OCI-LY3 (cell line): ENCODE measurements around the gene FAM181A.

Source experiments
- H2AFZ ChIP-seq: fragments of 200-600, 300-600 bp; shearing (Covaris generic); 2 replicates; pipeline ENCODE4 v1.6.0; 2014; ENCODE audit warnings: antibody characterized with exemption, low read depth, low read length
- H3K27ac ChIP-seq: fragments of 200-600, 300-600 bp; sonication (generic); 2 replicates; pipeline ENCODE4 v1.5.1; 2014; ENCODE audit warnings: mild to moderate bottlenecking, low read length, moderate library complexity, mixed read lengths
- H3K27me3 ChIP-seq: fragments of 200-600, 300-600 bp; sonication (generic); 2 replicates; pipeline ENCODE4 v1.6.1; 2014; ENCODE audit warnings: low read depth, low read length, mixed read lengths
- H3K36me3 ChIP-seq: fragments of 200-600, 300-600 bp; sonication (generic); replicated peaks from 2 replicates; pipeline ENCODE3; 2014; ENCODE audit warnings: low read depth, low read length, mixed read lengths
- H3K4me1 ChIP-seq: fragments of 300-600, 200-600 bp; sonication (generic); 2 replicates; pipeline ENCODE4 v1.6.1; 2014; ENCODE audit warnings: low read length, mixed read lengths
- H3K4me2 ChIP-seq: fragments of 200-600, 300-600 bp; sonication (generic); 2 replicates; pipeline ENCODE4 v1.6.1; 2014; ENCODE audit warnings: low read length, mixed read lengths
- H3K4me3 ChIP-seq: fragments of 300-600, 200-600 bp; sonication (generic); 2 replicates; pipeline ENCODE4 v1.5.1; 2014; ENCODE audit warnings: antibody characterized with exemption, mild to moderate bottlenecking, low read length, moderate library complexity
- H3K79me2 ChIP-seq: fragments of 300-600, 200-600 bp; shearing (Covaris generic); 2 replicates; pipeline ENCODE4 v1.6.1; 2014; ENCODE audit warnings: mild to moderate bottlenecking, low read length, mixed read lengths
- H3K9ac ChIP-seq: fragments of 300-600, 200-600 bp; shearing (Covaris generic); 2 replicates; pipeline ENCODE4 v1.6.0; 2014; ENCODE audit warnings: mild to moderate bottlenecking, low read length, moderate library complexity
- H3K9me3 ChIP-seq: fragments of 200-600, 300-600 bp; shearing (Covaris generic); 2 replicates; pipeline ENCODE4 v1.6.1; 2014; ENCODE audit warnings: low read length, mixed read lengths; ENCODE audit not compliant: insufficient read depth
- H4K20me1 ChIP-seq: fragments of 200-600, 300-600 bp; sonication (generic); 2 replicates; pipeline ENCODE4 v1.6.1; 2016; ENCODE audit warnings: low read length, mixed read lengths; ENCODE audit not compliant: insufficient read depth
- EZH2phosphoT487 ChIP-seq: fragments of 200-600 bp; shearing (Covaris generic); IDR thresholded peaks from 2 replicates; pipeline ENCODE4 v1.6.1; 2018; ENCODE audit warnings: antibody characterized with exemption, mixed run types, low read depth
- TF ChIP-seq, protein P1 (sequence below): fragments of 200-600, 300-600 bp; sonication (generic); IDR thresholded peaks from 2 replicates; pipeline ENCODE4 v1.5.1; 2014; ENCODE audit warnings: antibody characterized with exemption, low read length, low read depth

The FAM181A gene

DNA sequence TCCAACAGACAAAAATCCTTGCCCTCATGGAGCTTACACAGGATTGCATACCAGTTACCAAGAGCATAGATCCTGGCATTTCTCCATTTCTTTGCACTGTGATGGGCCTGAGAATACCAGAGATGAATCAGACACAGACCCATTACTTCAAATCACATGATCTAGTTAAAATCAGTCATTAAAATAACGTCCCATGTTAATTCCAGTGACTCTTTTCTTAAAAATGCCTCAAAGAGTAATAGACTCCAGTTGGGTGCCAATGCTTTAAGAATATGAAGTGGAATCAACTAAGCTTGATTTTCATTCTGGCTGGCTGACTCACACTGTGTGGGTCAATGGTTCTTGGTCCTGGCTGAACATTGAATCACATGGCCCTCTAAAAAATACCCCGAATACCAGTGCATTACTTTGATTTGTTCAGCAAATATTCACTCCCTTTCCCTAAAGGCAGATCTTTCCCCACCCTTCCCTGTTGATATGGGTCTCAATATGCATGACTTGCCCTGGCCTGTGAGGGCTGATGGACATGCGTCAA lies 38.2 kb downstream of the FAM181A start:
- H3K9ac ChIP-seq: no peak overlapping the region
- no peak overlapping the region for H3K4me2 ChIP-seq
- H2AFZ ChIP-seq: no peak overlapping the region

DNA sequence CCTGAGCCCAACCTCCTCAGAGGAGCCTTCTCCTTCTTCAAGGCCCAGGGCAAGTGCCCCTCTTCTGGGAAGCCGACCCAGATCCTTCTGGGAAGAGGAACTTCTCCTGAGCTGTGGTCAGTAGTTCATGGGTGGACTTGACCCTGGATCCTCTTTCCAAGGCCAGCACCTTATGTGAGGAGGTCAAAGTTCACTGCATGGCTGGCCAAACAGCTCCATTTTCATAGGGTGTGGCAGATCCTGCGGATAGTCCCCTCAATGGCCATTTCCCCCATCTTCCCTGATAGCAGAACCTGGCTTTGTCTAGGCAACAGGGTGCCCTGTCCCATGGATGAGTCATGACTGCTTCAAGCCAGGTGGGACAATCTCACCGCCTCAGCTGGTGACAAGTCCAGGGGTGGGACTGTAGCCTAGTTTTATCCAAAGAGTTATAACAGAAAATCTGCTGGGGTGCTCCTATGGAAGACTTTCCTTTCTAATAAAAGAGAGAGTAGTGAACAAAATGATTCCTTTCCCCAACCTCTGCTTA lies 38.9 kb downstream of the FAM181A start:
- Histone ChIP-seq H3K9me3 (no peaks in the 10 kb centered on the region), H2AFZ (no peak overlapping the region), H3K9ac (no peak overlapping the region), H3K27me3 (peaks cover 28% of the 10 kb centered on the region), H3K27ac (peak overlapping the region; percentile 88; the same call in 1 of the 2 replicates), H3K4me2 (no peak overlapping the region), H4K20me1 (no peaks in the 10 kb centered on the region), H3K36me3 (no peaks in the 10 kb centered on the region), H3K4me3 (no peak overlapping the region), H3K4me1 (peaks cover 96% of the 10 kb centered on the region), H3K79me2 (no peaks in the 10 kb centered on the region)
- TF ChIP-seq, protein P1, sequence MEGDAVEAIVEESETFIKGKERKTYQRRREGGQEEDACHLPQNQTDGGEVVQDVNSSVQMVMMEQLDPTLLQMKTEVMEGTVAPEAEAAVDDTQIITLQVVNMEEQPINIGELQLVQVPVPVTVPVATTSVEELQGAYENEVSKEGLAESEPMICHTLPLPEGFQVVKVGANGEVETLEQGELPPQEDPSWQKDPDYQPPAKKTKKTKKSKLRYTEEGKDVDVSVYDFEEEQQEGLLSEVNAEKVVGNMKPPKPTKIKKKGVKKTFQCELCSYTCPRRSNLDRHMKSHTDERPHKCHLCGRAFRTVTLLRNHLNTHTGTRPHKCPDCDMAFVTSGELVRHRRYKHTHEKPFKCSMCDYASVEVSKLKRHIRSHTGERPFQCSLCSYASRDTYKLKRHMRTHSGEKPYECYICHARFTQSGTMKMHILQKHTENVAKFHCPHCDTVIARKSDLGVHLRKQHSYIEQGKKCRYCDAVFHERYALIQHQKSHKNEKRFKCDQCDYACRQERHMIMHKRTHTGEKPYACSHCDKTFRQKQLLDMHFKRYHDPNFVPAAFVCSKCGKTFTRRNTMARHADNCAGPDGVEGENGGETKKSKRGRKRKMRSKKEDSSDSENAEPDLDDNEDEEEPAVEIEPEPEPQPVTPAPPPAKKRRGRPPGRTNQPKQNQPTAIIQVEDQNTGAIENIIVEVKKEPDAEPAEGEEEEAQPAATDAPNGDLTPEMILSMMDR: no peak

More for the DNA sequence above, 38.2 kb downstream of the FAM181A start:
- peaks cover 96% of the 10 kb centered on the region for H3K4me1 ChIP-seq
- H3K36me3 ChIP-seq: no peaks in the 10 kb centered on the region
- H4K20me1 ChIP-seq: no peaks in the 10 kb centered on the region
- TF ChIP-seq, protein P1: no peak
- TF ChIP-seq EZH2phosphoT487: no peak
- H3K4me3 ChIP-seq: no peak overlapping the region
- H3K27ac ChIP-seq: no peak overlapping the region; the same call in 1 of the 2 replicates
- H3K27me3 ChIP-seq: peaks cover 28% of the 10 kb centered on the region
- H3K79me2 ChIP-seq: no peaks in the 10 kb centered on the region
- no peaks in the 10 kb centered on the region for H3K9me3 ChIP-seq

DNA sequence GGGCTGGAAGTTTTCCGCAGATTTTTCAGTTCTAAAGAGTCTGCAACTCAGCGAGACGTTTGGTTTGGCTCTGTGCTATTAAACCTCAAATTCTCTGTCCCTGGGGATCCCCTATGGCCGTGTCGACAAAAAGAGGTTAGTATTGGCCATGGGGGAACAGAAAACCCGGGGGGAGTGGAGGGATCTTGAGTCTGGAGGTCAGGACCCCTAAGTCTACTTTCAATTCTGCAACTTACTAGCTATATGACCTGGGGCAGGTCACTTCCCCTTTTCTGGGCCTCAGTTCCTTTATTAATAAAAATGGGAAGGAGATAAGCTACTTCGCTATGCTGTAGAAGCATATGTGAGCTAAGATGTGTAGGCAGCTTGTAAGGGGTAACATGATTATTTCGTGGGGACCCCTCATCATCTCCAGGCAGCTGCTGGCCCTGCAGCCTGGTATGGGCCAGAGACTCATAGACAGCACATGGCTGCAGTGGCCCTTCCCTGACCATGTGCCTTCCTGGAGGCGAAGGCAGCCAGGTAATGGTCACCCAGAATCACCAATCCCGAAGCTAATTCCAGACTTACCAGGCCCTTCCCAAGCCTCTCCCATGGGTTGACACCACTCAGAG lies 40.6 kb downstream of the FAM181A start:
- peak overlapping the region; percentile 77 for H3K9ac ChIP-seq
- H3K27ac ChIP-seq: peak overlapping the region; percentile 88
- H3K4me1 ChIP-seq: peaks cover 95% of the 10 kb centered on the region
- TF ChIP-seq EZH2phosphoT487: peak; percentile 95
- TF ChIP-seq, protein P1: no peak
- peak overlapping the region; percentile 81 for H3K4me2 ChIP-seq
- no peaks in the 10 kb centered on the region for H4K20me1 ChIP-seq
- H3K36me3 ChIP-seq: no peaks in the 10 kb centered on the region
- no peak overlapping the region for H2AFZ ChIP-seq
- H3K4me3 ChIP-seq: peak overlapping the region; percentile 54
- H3K79me2 ChIP-seq: no peaks in the 10 kb centered on the region
- H3K9me3 ChIP-seq: no peaks in the 10 kb centered on the region
- peaks cover 28% of the 10 kb centered on the region for H3K27me3 ChIP-seq

DNA sequence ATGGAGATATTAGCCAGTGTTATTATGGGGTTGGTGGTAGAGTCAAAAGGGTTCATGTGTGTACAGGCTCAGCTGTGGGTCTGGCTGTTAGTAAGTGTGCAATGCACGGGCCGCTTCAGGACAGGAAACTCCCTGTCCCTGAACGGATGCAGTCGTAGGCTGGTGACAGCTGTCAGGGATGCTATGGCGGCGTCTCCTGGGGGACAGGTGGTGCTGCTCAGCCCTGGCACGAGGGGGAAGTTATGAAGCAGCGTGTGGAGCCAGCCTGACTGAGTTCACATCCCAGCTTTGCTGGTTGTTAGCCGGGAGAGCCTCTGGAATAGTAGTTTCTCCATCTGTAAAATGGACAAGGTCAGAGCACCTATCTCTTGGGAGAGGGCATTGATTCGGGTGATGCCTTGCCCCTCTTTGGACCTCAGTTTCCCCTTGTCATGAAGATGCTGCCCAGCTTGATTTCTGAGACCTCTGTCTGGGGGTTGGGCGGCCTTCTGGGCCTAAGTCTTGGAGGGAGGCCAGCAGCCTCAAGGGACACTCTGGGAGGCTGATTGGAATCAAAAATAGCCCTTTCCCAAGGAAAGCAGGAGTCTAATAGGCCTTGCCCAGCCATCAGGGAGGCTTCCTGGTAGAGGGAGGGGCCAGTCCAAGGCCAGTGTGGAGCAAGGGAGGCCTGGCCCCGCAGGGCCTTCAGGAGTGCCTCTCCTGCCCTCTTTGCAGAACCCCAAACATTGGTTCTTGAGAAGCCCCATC lies 42.1 kb downstream of the FAM181A start:
- Histone ChIP-seq H3K79me2 (no peaks in the 10 kb centered on the region), H3K4me2 (peak overlapping the region; percentile 81), H4K20me1 (no peaks in the 10 kb centered on the region), H3K36me3 (no peaks in the 10 kb centered on the region), H3K4me1 (peaks cover 94% of the 10 kb centered on the region), H2AFZ (no peak overlapping the region), H3K27me3 (peaks cover 30% of the 10 kb centered on the region), H3K4me3 (no peak overlapping the region), H3K9ac (peak overlapping the region; percentile 77; the same call in 1 of the 2 replicates), H3K9me3 (no peaks in the 10 kb centered on the region), H3K27ac (peak overlapping the region; percentile 83)
- TF ChIP-seq EZH2phosphoT487: no peak
- TF ChIP-seq, protein P1: no peak
